HepG2 (cell line): ENCODE data around the gene PPM1H. TPM values are rescaled to one million over a fixed set of nuclear protein-coding genes. Genes with fewer than 3 reads are reported as not detected.

Experiments
- ATAC-seq: fragments of 200-7000 bp; cut with Tn5 transposase; 3 replicates; pipeline ENCODE4 v1.9.1; 2020; ENCODE audit warnings: mild to moderate bottlenecking, moderate library complexity
- BruUV-seq: library from RNA; stranded (reverse); fragments of 400-500 nt; replicated peaks from 2 replicates; lab custom pipeline; 2021; lab: Mats Ljungman, UMichigan
- CTCF ChIA-PET: fragments of 300-600 bp; formaldehyde crosslinking; extraction: SDS; loops from one replicate; lab custom pipeline; 2021; ENCODE audit warnings: low total read pairs, inconsistent platforms, low intra/inter-chr PET ratio; lab: Yijun Ruan, JAX
- POLR2A ChIA-PET: fragments of 350-600 bp; sonication (Branson Sonifier 250); formaldehyde crosslinking; loops from one replicate; lab custom pipeline; 2020; ENCODE audit warnings: antibody characterized with exemption, inconsistent platforms; lab: Yijun Ruan, JAX
- DNase-seq: peaks from one replicate; pipeline ENCODE4 v3.0.0-alpha.2; 2015; ENCODE audit warnings: low spot score
- FAIRE-seq: peaks from 3 replicates; lab custom pipeline; 2011; peaks lifted over from hg19 to GRCh38; lab: Jason Lieb, UNC
- H2AFZ ChIP-seq: one replicate; pipeline ENCODE4 v1.6.1; 2011; ENCODE audit warnings: low read length, inconsistent platforms
- H3K27ac ChIP-seq: fragments of 300-600 bp; 3 replicates; pipeline ENCODE4 v1.8.0; 2011; ENCODE audit warnings: mixed run types, mild to moderate bottlenecking, mixed read lengths, low read length, inconsistent platforms; ENCODE audit not compliant: insufficient read depth; ENCODE audit errors: extremely low read length
- H3K27me3 ChIP-seq, 2 experiments: fragments of 200-600 bp in 1 of 2; 2 replicates in 1 of 2; 3 replicates in 1 of 2; pipeline versions ENCODE4 v1.6.0 to v1.8.0; 2011; ENCODE audit warnings: low read length in 2 of 2, mild to moderate bottlenecking in 2 of 2, moderate library complexity in 2 of 2, inconsistent platforms in 1 of 2; ENCODE audit not compliant: insufficient read depth in 2 of 2, control insufficient read depth in 1 of 2
- H3K36me3 ChIP-seq, 2 experiments: fragments of 200-600 bp in 1 of 2; replicated peaks in 1 of 2; 2 replicates in 1 of 2; 3 replicates in 1 of 2; pipeline versions ENCODE4 v1.5.1 to v1.8.0; 2011; ENCODE audit warnings: low read length in 2 of 2, inconsistent platforms in 1 of 2; ENCODE audit not compliant: insufficient read depth in 2 of 2, control insufficient read depth in 1 of 2
- H3K4me1 ChIP-seq: 2 replicates; pipeline ENCODE4 v1.5.1; 2012; ENCODE audit warnings: low read length, inconsistent platforms; ENCODE audit not compliant: insufficient read depth
- H3K4me2 ChIP-seq: 2 replicates; pipeline ENCODE4 v1.6.0; 2011; ENCODE audit warnings: low read depth, low read length, inconsistent platforms
- H3K4me3 ChIP-seq, 3 experiments: fragments of 200-600 bp in 1 of 3; sonication (generic), shearing (Covaris generic) in 1 of 3; replicated peaks in 1 of 3; 2 replicates each; pipeline ENCODE4 v1.5.1; 2011 to 2016; ENCODE audit warnings: low read length in 3 of 3, inconsistent platforms in 2 of 3, low read depth in 2 of 3, mild to moderate bottlenecking in 2 of 3, control low read depth in 1 of 3, mixed read lengths in 1 of 3; ENCODE audit not compliant: insufficient read depth in 1 of 3
- H3K79me2 ChIP-seq: one replicate; pipeline ENCODE4 v1.6.1; 2011; ENCODE audit warnings: low read length, inconsistent platforms; ENCODE audit not compliant: insufficient read depth
- H3K9ac ChIP-seq: 2 replicates; pipeline ENCODE4 v1.6.0; 2011; ENCODE audit warnings: mild to moderate bottlenecking, low read depth, low read length, inconsistent platforms; ENCODE audit not compliant: insufficient read depth
- H3K9me3 ChIP-seq: 2 replicates; pipeline ENCODE4 v1.5.1; 2012; ENCODE audit warnings: mild to moderate bottlenecking, low read length
- H4K20me1 ChIP-seq: 2 replicates; pipeline ENCODE4 v1.6.0; 2011; ENCODE audit warnings: inconsistent platforms, mild to moderate bottlenecking, low read length, moderate library complexity; ENCODE audit not compliant: insufficient read depth
- CHD2 ChIP-seq: IDR thresholded peaks from 2 replicates; pipeline ENCODE4 v1.6.1; 2011; ENCODE audit warnings: low read depth, low read length, improper control_type of control experiment
- MED13 ChIP-seq: sonication (generic); formaldehyde crosslinking; IDR thresholded peaks from 2 replicates; pipeline ENCODE4 v1.5.0; 2020; ENCODE audit warnings: missing genetic modification reagents
- MTA3 ChIP-seq: sonication (generic); formaldehyde crosslinking; IDR thresholded peaks from 2 replicates; pipeline ENCODE4 v1.4.0; 2020; ENCODE audit warnings: missing genetic modification reagents
- PHF20 ChIP-seq: sonication (generic); formaldehyde crosslinking; IDR thresholded peaks from 2 replicates; pipeline ENCODE4 v1.5.0; 2020; ENCODE audit warnings: mild to moderate bottlenecking, missing genetic modification reagents
- POLR2AphosphoS5 ChIP-seq: IDR thresholded peaks from 2 replicates; pipeline ENCODE4 v1.6.1; 2012; ENCODE audit warnings: low read depth, low read length
- RBAK ChIP-seq: sonication (generic); formaldehyde crosslinking; IDR thresholded peaks from 2 replicates; pipeline ENCODE4 v1.5.1; 2020; ENCODE audit warnings: mild to moderate bottlenecking, missing genetic modification reagents
- TMF1 ChIP-seq: sonication (generic); formaldehyde crosslinking; IDR thresholded peaks from 2 replicates; pipeline ENCODE4 v1.8.1; 2022; ENCODE audit warnings: low read depth, missing genetic modification reagents
- ZBTB21 ChIP-seq: sonication (generic); formaldehyde crosslinking; IDR thresholded peaks from 2 replicates; pipeline ENCODE4 v1.4.0; 2020; ENCODE audit warnings: missing genetic modification reagents
- ZNF367 ChIP-seq: sonication (generic); formaldehyde crosslinking; IDR thresholded peaks from 2 replicates; pipeline ENCODE4 v1.4.0; 2020; ENCODE audit warnings: missing genetic modification reagents, borderline replicate concordance
- ZNF672 ChIP-seq: sonication (generic); formaldehyde crosslinking; IDR thresholded peaks from 2 replicates; pipeline ENCODE4 v1.8.1; 2022; ENCODE audit warnings: missing genetic modification reagents
- ZNF841 ChIP-seq: sonication (generic); formaldehyde crosslinking; IDR thresholded peaks from 2 replicates; pipeline ENCODE4 v1.8.1; 2023; ENCODE audit warnings: missing genetic modification reagents, borderline replicate concordance
- in situ Hi-C: cut with HindIII; loops from 2 replicates; pipeline ENCODE4 v1.10.0; 2017; ENCODE audit warnings: low pct_unique_long_range_greater_than_20kb; ENCODE audit not compliant: extremely low pct_ligation_motif_present
- intact Hi-C: fragments of 100-400 bp; cut with micrococcal nuclease; formaldehyde crosslinking; loops from one replicate; pipeline ENCODE4 v1.10.0; 2022; ENCODE audit not compliant: unreplicated experiment
- polyA plus RNA-seq, 8 experiments: library from polyadenylated mRNA; depleted of rRNA in 3 of 8; stranded (reverse) in 7 of 8; unstranded in 1 of 8; fragments of >200 nt; fragmentation: Illumina TruSeq in 4 of 8; extraction: Trizol in 4 of 8; gene quantifications; 2 replicates each; pipeline versions ENCODE4 v1.2.1 to v1.2.3, GENCODE V29; 2011 to 2016; ENCODE audit warnings: low read depth in 4 of 8, missing spikeins in 1 of 8, mixed read lengths in 1 of 8; ENCODE audit not compliant: insufficient read depth in 1 of 8
- total RNA-seq, 5 experiments: library from RNA; depleted of rRNA; stranded (reverse); fragments of >200 nt; fragmentation: Illumina TruSeq; extraction: Trizol; gene quantifications; 2 replicates each; pipeline ENCODE4 v1.2.3, GENCODE V29; 2016; ENCODE audit warnings: low read depth in 1 of 5
- TF ChIP-seq, protein P1 (sequence below): sonication (generic); formaldehyde crosslinking; IDR thresholded peaks from 2 replicates; pipeline ENCODE4 v1.4.0; 2020; ENCODE audit warnings: mild to moderate bottlenecking, missing genetic modification reagents

PPM1H gene
- total and polyA plus RNA-seq, 2 of the 13 experiments (the other 11 are each of a cell fraction or from before 2014, with no cell fraction given) = 29.1 to 38.1 TPM

DNA sequence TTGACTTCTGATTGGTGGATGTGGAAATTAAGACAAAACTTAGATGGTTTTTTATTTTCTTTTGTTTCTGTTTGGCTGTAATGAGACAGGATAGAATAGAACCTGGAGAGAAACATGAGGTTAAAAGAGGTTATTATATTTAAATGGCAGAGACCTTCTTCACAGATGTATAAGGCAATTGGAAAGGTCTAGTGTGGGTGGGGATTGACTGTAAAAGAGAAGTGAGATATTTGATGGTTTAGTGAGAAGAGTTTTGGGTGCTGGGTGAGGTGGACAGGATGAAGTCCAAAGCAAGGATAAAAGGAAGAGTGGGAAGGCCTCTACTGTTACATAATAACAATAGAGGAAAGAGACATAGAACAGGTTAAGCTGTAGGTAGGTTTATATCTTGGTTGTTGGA is 43.8 kb upstream of the PPM1H start:
- POLR2A ChIA-PET = no interaction called here
- Histone ChIP-seq H3K4me2 (no peak overlapping the region), H3K4me3 (no peak overlapping the region)
- TF ChIP-seq ZBTB21 (CRISPR knock-in tag) (no peak), MTA3 (CRISPR knock-in tag) (no peak), CHD2 (no peak), ZNF367 (CRISPR knock-in tag) (no peak), ZNF672 (CRISPR knock-in tag) (no peak), ZNF841 (no peak), MED13 (CRISPR knock-in tag) (no peak), RBAK (no peak), TMF1 (CRISPR knock-in tag) (no peak), POLR2AphosphoS5 (no peak), PHF20 (CRISPR knock-in tag) (no peak)
- TF ChIP-seq, protein P1, sequence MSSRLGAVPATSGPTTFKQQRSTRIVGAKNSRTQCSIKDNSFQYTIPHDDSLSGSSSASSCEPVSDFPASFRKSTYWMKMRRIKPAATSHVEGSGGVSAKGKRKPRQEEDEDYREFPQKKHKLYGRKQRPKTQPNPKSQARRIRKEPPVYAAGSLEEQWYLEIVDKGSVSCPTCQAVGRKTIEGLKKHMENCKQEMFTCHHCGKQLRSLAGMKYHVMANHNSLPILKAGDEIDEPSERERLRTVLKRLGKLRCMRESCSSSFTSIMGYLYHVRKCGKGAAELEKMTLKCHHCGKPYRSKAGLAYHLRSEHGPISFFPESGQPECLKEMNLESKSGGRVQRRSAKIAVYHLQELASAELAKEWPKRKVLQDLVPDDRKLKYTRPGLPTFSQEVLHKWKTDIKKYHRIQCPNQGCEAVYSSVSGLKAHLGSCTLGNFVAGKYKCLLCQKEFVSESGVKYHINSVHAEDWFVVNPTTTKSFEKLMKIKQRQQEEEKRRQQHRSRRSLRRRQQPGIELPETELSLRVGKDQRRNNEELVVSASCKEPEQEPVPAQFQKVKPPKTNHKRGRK (CRISPR knock-in tag) = no peak
- TF ChIP-seq, all 625 proteins: peak for 0
- no peak overlapping the region for H3K9ac ChIP-seq
- no TSS peak for BruUV-seq
- no peaks in the 10 kb centered on the region for H3K79me2 ChIP-seq
- H3K4me1 ChIP-seq = peaks cover 15% of the 10 kb centered on the region
- FAIRE-seq (no peak), DNase-seq (no peak), ATAC-seq (no peak)
- H3K36me3 ChIP-seq = no peaks in the 10 kb centered on the region
- CTCF ChIA-PET = no interaction called here
- H3K9me3 ChIP-seq = no peaks in the 10 kb centered on the region
- no peak overlapping the region for H2AFZ ChIP-seq
- peaks cover 0 to 1% of the 10 kb centered on the region in 2 experiments; a peak in 1 of 5 replicates for H3K27me3 ChIP-seq
- no peaks in the 10 kb centered on the region for H4K20me1 ChIP-seq
- in situ Hi-C loops (no loop called here), intact Hi-C loops (no loop called here)
- no peak overlapping the region for H3K27ac ChIP-seq
